Measurements from ENCODE around the gene PTPRE.

The PTPRE gene

DNA sequence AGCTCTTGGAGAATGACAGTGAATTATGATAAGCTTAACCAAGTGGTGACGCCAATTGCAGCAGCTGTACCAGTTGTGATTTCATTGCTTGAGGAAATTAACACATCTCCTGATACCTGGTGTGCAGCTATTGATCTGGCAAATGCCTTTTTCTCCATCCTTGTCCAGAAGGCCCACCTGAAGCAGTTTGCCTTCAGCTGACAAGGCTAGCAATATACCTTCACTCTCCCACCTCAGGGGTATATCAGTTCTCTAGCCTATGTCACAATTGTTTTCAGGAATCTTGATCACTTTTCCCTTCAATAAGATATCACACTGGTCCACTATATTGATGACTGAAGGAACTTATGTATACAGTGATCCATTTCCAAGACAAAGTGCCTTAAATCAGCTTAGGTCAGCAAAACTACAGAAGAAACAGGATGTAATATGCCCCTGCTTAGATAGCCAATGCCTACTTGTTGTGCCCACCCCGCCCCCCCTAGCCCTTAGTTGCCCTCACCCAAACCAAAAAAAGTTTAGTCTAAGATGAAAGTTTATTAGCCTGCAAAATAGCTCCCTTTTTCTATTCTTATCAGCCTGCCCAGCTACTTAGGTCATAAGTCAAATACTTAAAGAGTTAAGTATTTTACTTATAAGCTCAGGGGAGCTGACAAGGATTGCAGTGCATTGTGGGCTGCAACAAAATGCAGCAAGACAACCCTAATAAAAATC, 45.1 kb downstream of the PTPRE start:
- DNase-seq (ENCODE audit: low read depth, low spot score), result no peak

- DNase-seq (ENCODE audit: low read depth, low spot score), result no peak
Measured at GRCh38 chr10:127952575-127952869, 45.6 kb downstream of the PTPRE start.

GRCh38 chr10:127952918-127953317, 46.0 kb downstream of the PTPRE start:
- DNase-seq (ENCODE audit: low read depth, low spot score), result no peak

DNA sequence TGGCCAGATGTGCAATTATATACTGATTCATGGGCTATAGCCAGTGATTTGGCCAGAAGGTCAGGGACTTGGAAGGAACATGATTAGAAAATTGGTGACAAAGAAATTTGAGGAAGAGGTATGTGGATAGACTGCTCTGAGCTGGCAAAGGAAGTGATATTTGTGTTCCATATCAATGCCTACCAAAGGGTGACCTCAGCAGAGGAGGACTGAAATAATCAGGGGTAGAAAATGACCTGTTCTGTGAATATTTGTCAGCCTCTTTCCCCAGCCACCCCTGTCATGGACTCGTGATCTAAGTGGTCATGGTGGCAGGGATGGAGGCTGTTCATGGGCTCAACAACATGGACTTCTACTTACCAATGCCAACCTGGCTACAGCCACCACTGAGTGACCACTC, 47.0 kb downstream of the PTPRE start:
- DNase-seq (ENCODE audit: low read depth, low spot score), result no peak

GRCh38 chr10:127959428-127959827, 52.5 kb downstream of the PTPRE start:
- no peak for DNase-seq (ENCODE audit: low read depth, low spot score)

GRCh38 chr10:127961071-127961470, 54.2 kb downstream of the PTPRE start:
- no peak for DNase-seq (ENCODE audit: low read depth, low spot score)

- DNase-seq (ENCODE audit: low read depth, low spot score), result no peak
Measured at GRCh38 chr10:127962205-127962604, 55.3 kb downstream of the PTPRE start.

DNA sequence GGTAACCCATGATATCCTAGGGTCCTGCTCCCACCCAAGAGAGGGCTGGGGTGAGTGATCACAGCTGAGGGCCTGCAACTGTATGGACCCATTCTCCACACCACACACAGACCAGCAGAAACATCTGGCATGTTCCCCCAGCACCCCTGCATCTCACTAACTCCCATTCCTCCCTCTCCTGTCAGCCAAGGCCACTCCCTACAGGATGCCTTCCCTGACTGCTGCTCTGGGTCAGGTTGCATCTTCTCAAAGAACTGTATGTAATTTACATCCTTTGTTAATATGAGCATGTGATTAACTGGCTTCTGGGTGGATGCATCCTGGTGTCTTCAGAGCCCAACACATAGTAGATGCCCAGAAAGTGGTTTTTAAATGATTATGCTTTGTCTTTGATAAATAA, 56.2 kb downstream of the PTPRE start:
- DNase-seq (ENCODE audit: low read depth, low spot score), result no peak

GRCh38 chr10:127964621-127965020, 57.7 kb downstream of the PTPRE start:
- DNase-seq (ENCODE audit: low read depth, low spot score), result no peak

GRCh38 chr10:127966875-127967274, 60.0 kb downstream of the PTPRE start:
- DNase-seq (ENCODE audit: low read depth, low spot score), result no peak

DNA sequence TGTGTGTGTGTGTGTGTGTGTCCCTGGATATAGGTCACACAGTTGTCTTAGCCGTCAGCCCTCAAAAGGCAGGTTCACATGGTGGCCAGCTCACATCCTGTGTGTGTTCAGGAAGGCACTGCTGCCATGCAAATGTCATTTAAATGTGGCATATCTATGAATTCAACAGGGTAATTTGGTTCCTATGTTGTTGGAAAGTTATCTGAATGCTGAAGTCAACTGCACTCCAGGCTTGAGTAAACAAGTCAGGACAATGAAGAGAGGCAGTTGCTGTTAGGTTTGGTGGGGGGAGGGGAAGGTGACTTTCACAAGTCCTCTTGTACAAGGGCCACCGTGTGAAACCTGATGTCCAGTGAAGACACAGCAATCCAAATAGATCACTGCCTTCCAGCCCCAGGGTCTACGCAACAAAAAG, 61.1 kb downstream of the PTPRE start:
- peak; percentile 6 for DNase-seq (ENCODE audit: low read depth, low spot score)

- DNase-seq (ENCODE audit: low read depth, low spot score), result no peak
Measured at GRCh38 chr10:127968659-127969058, 61.8 kb downstream of the PTPRE start.

GRCh38 chr10:127971101-127971946, 64.4 kb downstream of the PTPRE start:
- no peak for DNase-seq (ENCODE audit: low read depth, low spot score)

DNA sequence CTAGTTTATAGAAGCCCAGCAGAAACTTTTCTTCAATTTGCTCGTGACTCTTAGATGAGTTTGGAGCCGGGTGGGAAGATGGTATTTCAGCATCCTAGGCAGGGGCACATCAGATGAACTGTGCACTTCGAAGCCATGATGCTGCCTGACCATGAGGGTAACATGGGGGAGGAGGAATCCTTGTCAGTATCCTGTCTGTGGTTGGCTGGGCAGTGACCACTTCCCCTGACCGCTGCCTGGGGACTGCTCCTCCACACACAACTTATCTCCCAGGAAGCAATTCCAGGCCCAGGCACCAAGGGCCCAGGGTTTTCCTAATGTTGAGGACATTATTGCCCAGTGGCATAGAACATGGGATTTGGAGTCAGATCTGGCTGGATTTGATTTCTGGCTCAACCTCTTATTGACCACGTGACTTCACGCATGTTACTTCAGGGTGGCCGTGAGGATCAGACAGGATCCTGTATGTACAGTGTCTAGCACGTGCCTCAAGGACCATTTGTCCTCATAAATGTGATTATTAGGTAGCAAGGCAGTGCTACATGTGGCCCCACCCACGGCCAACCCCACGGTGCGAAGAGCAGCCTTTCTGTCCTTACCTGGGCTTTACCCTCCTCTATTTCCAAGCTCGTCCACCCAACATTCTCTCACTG, 65.2 kb downstream of the PTPRE start:
- DNase-seq (ENCODE audit: low read depth, low spot score), result no peak

- DNase-seq (ENCODE audit: low read depth, low spot score), result no peak
Measured at GRCh38 chr10:127972751-127973357, 66.0 kb downstream of the PTPRE start.

- DNase-seq (ENCODE audit: low read depth, low spot score), result peak; percentile 38
Measured at GRCh38 chr10:127973791-127974311, 66.9 kb downstream of the PTPRE start.

GRCh38 chr10:127974911-127975310, 68.0 kb downstream of the PTPRE start:
- DNase-seq (ENCODE audit: low read depth, low spot score), result no peak

DNA sequence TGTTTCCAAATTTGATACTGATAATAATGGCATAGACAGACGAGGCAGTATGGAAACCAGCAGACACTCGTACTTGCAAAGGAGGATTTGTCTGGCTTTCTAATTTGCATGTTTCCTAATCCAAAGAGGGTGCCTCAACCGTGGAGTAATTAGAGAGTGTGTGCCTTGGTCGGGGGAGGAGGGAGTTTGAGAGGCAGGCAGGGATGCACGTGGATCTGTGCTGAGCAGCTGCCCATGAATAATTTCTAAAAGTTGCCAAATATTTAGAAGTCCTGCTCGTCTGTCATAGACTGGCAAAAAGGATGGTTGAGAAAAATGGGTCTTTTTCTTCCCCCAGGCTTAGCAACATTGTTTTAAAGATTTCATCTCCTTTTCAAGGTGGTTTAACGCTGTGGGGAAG, 69.4 kb downstream of the PTPRE start:
- no peak for DNase-seq (ENCODE audit: low read depth, low spot score)

DNA sequence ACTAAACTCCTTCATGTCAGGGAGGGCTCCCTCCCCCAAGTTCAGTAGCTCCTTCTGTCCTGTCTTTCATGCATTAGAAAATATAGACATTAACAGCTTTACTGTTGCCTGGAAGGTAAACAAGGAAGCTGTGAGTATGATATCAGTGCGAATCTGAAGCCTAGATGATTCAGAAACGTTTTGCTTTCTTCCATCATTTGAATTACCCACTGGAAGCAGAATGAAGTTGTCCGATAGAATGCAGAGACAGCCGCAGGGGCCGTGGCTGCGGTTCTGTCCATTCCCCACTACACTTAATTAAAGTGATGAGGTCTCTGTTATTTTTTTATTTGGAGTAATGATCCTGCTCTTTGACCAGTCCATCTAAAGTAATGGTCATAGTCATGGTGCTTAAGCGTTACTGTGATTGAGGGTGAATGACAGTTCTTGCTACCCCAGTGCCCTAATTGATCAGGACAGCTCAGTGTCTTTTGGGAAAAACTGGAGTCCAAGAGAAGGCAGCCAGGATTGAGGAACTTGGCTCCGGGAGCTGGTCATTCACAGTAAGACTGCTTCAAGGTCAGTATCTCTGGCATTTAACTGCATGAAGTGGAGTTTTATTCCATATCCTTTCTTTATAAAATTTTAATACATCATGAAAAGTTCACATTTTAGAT, 69.9 kb downstream of the PTPRE start:
- DNase-seq (ENCODE audit: low read depth, low spot score), result no peak

- DNase-seq (ENCODE audit: low read depth, low spot score), result no peak
Measured at GRCh38 chr10:127977357-127978009, 70.6 kb downstream of the PTPRE start.

GRCh38 chr10:127978481-127978880, 71.6 kb downstream of the PTPRE start:
- no peak for DNase-seq (ENCODE audit: low read depth, low spot score)

All from ELF-1 (cell line).